H1 (cell line): Measurements from ENCODE around the gene CCDC88A. TPM values are rescaled to one million over a fixed set of nuclear protein-coding genes. Genes with fewer than 3 reads are reported as not detected.

Experiments
- CTCF ChIA-PET: fragments of 300-600 bp; sonication (Branson Sonifier 250); formaldehyde crosslinking; loops from one replicate; lab custom pipeline; 2021; ENCODE audit not compliant: partially characterized antibody; lab: Charles Lee
- POLR2A ChIA-PET: fragments of 300-600 bp; sonication (Branson Sonifier 250); formaldehyde crosslinking; loops from one replicate; lab custom pipeline; 2021; ENCODE audit warnings: inconsistent platforms; ENCODE audit not compliant: partially characterized antibody; lab: Charles Lee
- DNase-seq, 2 experiments: peaks; one replicate each; pipeline versions ENCODE4 v3.0.0 to v3.0.0-alpha.2; 2010 to 2022; ENCODE audit warnings: low spot score in 2 of 2, low read depth in 1 of 2, mixed read lengths in 1 of 2
- FAIRE-seq: peaks from 2 replicates; lab custom pipeline; 2011; peaks lifted over from hg19 to GRCh38; lab: Jason Lieb, UNC
- H2AFZ ChIP-seq: 2 replicates; pipeline ENCODE4 v1.8.1; 2012; ENCODE audit warnings: low read length, inconsistent platforms
- H2AK5ac ChIP-seq: 2 replicates; pipeline ENCODE4 v1.6.1; 2013; ENCODE audit warnings: low read depth, low read length
- H2BK120ac ChIP-seq: replicated peaks from 2 replicates; pipeline ENCODE3; 2013; ENCODE audit warnings: low read depth, low read length, inconsistent platforms
- H2BK12ac ChIP-seq: 2 replicates; pipeline ENCODE4 v1.6.1; 2013; ENCODE audit warnings: low read depth, low read length
- H2BK15ac ChIP-seq: 2 replicates; pipeline ENCODE4 v1.6.1; 2013; ENCODE audit warnings: low read length
- H2BK20ac ChIP-seq: 2 replicates; pipeline ENCODE4 v1.6.1; 2013; ENCODE audit warnings: low read length
- H2BK5ac ChIP-seq: 2 replicates; pipeline ENCODE4 v1.6.1; 2013; ENCODE audit warnings: low read depth, low read length
- H3K14ac ChIP-seq: 2 replicates; pipeline ENCODE4 v1.6.1; 2013; ENCODE audit warnings: inconsistent platforms; ENCODE audit not compliant: insufficient read length
- H3K18ac ChIP-seq: 2 replicates; pipeline ENCODE4 v1.6.1; 2013; ENCODE audit warnings: low read length; ENCODE audit errors: extremely low read depth
- H3K23ac ChIP-seq: 2 replicates; pipeline ENCODE4 v1.6.1; 2013; ENCODE audit warnings: inconsistent platforms; ENCODE audit not compliant: insufficient read length
- H3K23me2 ChIP-seq: 2 replicates; pipeline ENCODE4 v1.6.1; 2013; ENCODE audit warnings: low read depth, low read length
- H3K27ac ChIP-seq: 2 replicates; pipeline ENCODE4 v1.6.1; 2011; ENCODE audit warnings: low read depth, low read length, inconsistent platforms
- H3K27me3 ChIP-seq, 4 experiments: replicated peaks in 1 of 4; 1 replicate in 1 of 4; 2 replicates in 3 of 4; pipeline versions ENCODE4 v1.6.1 to v1.8.1; 2011 to 2013; ENCODE audit warnings: low read length in 3 of 4, mild to moderate bottlenecking in 3 of 4, inconsistent platforms in 2 of 4, mixed read lengths in 2 of 4, moderate library complexity in 1 of 4; ENCODE audit not compliant: control insufficient read depth in 3 of 4, insufficient read depth in 3 of 4; ENCODE audit errors: extremely low read depth in 1 of 4
- H3K36me3 ChIP-seq, 4 experiments: 2 replicates each; pipeline versions ENCODE4 v1.6.1 to v1.8.1; 2011 to 2013; ENCODE audit warnings: mild to moderate bottlenecking in 4 of 4, low read length in 3 of 4, moderate library complexity in 2 of 4, control low read depth in 1 of 4, inconsistent platforms in 1 of 4; ENCODE audit not compliant: insufficient read depth in 4 of 4, control insufficient read depth in 2 of 4
- H3K4ac ChIP-seq: replicated peaks from 2 replicates; pipeline ENCODE3; 2013; ENCODE audit warnings: low read length, low read depth, mixed read lengths, inconsistent platforms; ENCODE audit not compliant: insufficient read length
- H3K4me1 ChIP-seq, 4 experiments: replicated peaks in 1 of 4; 1 replicate in 1 of 4; 2 replicates in 3 of 4; pipeline versions ENCODE4 v1.6.1 to v1.8.1; 2011 to 2013; ENCODE audit warnings: low read length in 3 of 4, inconsistent platforms in 2 of 4, mixed read lengths in 1 of 4; ENCODE audit not compliant: insufficient read depth in 4 of 4, control insufficient read depth in 3 of 4
- H3K4me2 ChIP-seq, 2 experiments: 2 replicates each; pipeline versions ENCODE4 v1.6.1 to v1.8.1; 2011 to 2013; ENCODE audit warnings: low read depth in 2 of 2, low read length in 2 of 2, control low read depth in 1 of 2, inconsistent platforms in 1 of 2, mild to moderate bottlenecking in 1 of 2; ENCODE audit not compliant: insufficient read depth in 1 of 2
- H3K4me3 ChIP-seq, 4 experiments: fragments of 200-600, 300-600 bp in 1 of 4; sonication (generic), shearing (Covaris generic), sonication (Bioruptor Twin) in 1 of 4; 2 replicates each; pipeline versions ENCODE4 v1.5.1 to v1.8.1; 2011 to 2016; ENCODE audit warnings: low read length in 4 of 4, low read depth in 3 of 4, control low read depth in 2 of 4, inconsistent platforms in 2 of 4, mild to moderate bottlenecking in 2 of 4, mixed read lengths in 1 of 4, moderate library complexity in 1 of 4; ENCODE audit not compliant: insufficient read depth in 2 of 4; ENCODE audit errors: extremely low read depth in 1 of 4
- H3K56ac ChIP-seq: replicated peaks from 2 replicates; pipeline ENCODE3; 2013; ENCODE audit warnings: low read depth, mild to moderate bottlenecking, mixed read lengths, low read length, inconsistent platforms; ENCODE audit not compliant: insufficient read length
- H3K79me1 ChIP-seq: 2 replicates; pipeline ENCODE4 v1.6.1; 2013; ENCODE audit warnings: low read depth, low read length, control low read depth
- H3K79me2 ChIP-seq, 2 experiments: 2 replicates each; pipeline versions ENCODE4 v1.6.1 to v1.8.1; 2012 to 2013; ENCODE audit warnings: low read length in 2 of 2, mild to moderate bottlenecking in 2 of 2, inconsistent platforms in 1 of 2; ENCODE audit not compliant: insufficient read depth in 2 of 2, control insufficient read depth in 1 of 2
- H3K9ac ChIP-seq, 4 experiments: replicated peaks in 1 of 4; 1 replicate in 1 of 4; 2 replicates in 3 of 4; pipeline versions ENCODE4 v1.6.1 to v1.8.1; 2011 to 2013; ENCODE audit warnings: low read depth in 3 of 4, low read length in 3 of 4, control low read depth in 2 of 4, mild to moderate bottlenecking in 2 of 4, moderate library complexity in 2 of 4, inconsistent platforms in 1 of 4; ENCODE audit errors: extremely low read depth in 1 of 4
- H3K9me3 ChIP-seq, 2 experiments: 2 replicates each; pipeline versions ENCODE4 v1.6.1 to v1.8.1; 2012 to 2013; ENCODE audit warnings: mild to moderate bottlenecking in 2 of 2, moderate library complexity in 2 of 2, control low read depth in 1 of 2, inconsistent platforms in 1 of 2, low read depth in 1 of 2, low read length in 1 of 2, mixed read lengths in 1 of 2; ENCODE audit not compliant: insufficient read depth in 2 of 2
- H4K20me1 ChIP-seq, 2 experiments: replicated peaks in 1 of 2; 2 replicates each; pipeline versions ENCODE3 to v1.8.1; 2011 to 2013; ENCODE audit warnings: inconsistent platforms in 2 of 2, low read length in 2 of 2, mild to moderate bottlenecking in 1 of 2; ENCODE audit not compliant: insufficient read depth in 2 of 2, control insufficient read depth in 1 of 2
- H4K5ac ChIP-seq: 2 replicates; pipeline ENCODE4 v1.6.1; 2013; ENCODE audit warnings: low read length, low read depth, mixed read lengths, inconsistent platforms; ENCODE audit not compliant: insufficient read length
- H4K8ac ChIP-seq: 2 replicates; pipeline ENCODE4 v1.8.0; 2013; ENCODE audit warnings: mild to moderate bottlenecking, moderate library complexity, low read length, inconsistent platforms; ENCODE audit not compliant: insufficient read depth; ENCODE audit errors: extremely low read depth
- H4K91ac ChIP-seq: replicated peaks from 2 replicates; pipeline ENCODE3; 2013; ENCODE audit warnings: low read length, mixed read lengths, inconsistent platforms; ENCODE audit not compliant: insufficient read length
- GABPA ChIP-seq: IDR thresholded peaks from 2 replicates; pipeline ENCODE4 v1.6.1; 2011; ENCODE audit warnings: mild to moderate bottlenecking, low read length, moderate library complexity, borderline replicate concordance; ENCODE audit not compliant: insufficient read depth
- ZNF274 ChIP-seq: IDR thresholded peaks from 2 replicates; pipeline ENCODE4 v1.7.0; 2012; ENCODE audit warnings: low read length, borderline replicate concordance; ENCODE audit errors: extremely low read depth
- WGBS, 2 experiments: shearing (Covaris generic) in 1 of 2; methylation state at CpG; one replicate each; pipeline versions ENCODE4 v1.1.6 to v1.1.7; 2013 to 2015; ENCODE audit warnings: low lambda C conversion rate in 2 of 2, mixed read lengths in 2 of 2, inconsistent platforms in 1 of 2, low coverage in 1 of 2, missing lambda C conversion rate in 1 of 2; ENCODE audit not compliant: insufficient replicate concordance in 2 of 2, insufficient coverage in 1 of 2, insufficient read length in 1 of 2; ENCODE audit errors: extremely low coverage in 1 of 2, missing lambda C conversion rate in 1 of 2; 5-methylcytosine and 5-hydroxymethylcytosine counted together
- polyA plus RNA-seq, 7 experiments: library from polyadenylated mRNA; depleted of rRNA in 3 of 7; stranded (reverse) in 5 of 7; unstranded in 2 of 7; fragments of >200 nt in 5 of 7; fragments of 200-250 nt in 2 of 7; gene quantifications; 1 replicate in 5 of 7; 2 replicates in 1 of 7; 4 replicates in 1 of 7; pipeline versions ENCODE4 v1.2.1 to v1.2.3, GENCODE V29; 2011 to 2013; ENCODE audit warnings: missing spikeins in 2 of 7, mixed read lengths in 2 of 7
- total RNA-seq: library from RNA; stranded (reverse); fragmentation: NEBNext Ultra II Directional; extraction: Animal tissue kit (Norgen Biotek cat#: 25700); gene quantifications from 2 replicates; pipeline ENCODE4 v1.2.1, GENCODE V29; 2021

The CCDC88A gene
- total and polyA plus RNA-seq, 2 of the 8 experiments (the other 6 are each of a cell fraction or from before 2014, with no cell fraction given): 27.0 to 98.0 TPM

DNA sequence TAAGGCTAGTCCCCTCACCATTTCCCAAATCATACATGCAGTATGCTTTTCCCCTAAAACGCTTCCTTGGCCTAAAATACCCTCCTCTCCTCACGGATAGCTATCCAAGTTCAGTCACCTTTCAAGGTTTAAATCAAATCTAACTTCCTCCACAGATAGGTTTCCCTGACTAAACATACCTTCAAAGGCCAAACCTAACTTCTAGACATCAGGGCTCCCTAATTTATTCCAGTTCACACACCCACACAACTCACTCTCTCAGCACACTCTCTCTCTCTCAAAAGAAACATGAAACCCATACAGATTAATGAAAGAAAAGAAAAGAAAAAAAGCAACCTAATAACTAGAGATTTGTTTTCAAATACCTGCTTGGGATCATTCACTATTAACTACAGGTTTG, 14.5 kb downstream of the CCDC88A start:
- TF ChIP-seq ZNF274 (no peak), GABPA (no peak)
- TF ChIP-seq, all 59 proteins: peak for 0
- Histone ChIP-seq H3K9ac (no peak overlapping the region), H4K8ac (no peak overlapping the region), H3K23me2 (no peaks in the 10 kb centered on the region), H3K79me2 (peaks cover 0 to 44% of the 10 kb centered on the region in 2 experiments; a peak in 2 of 4 replicates), H4K20me1 (peaks cover 1 to 2% of the 10 kb centered on the region in 2 experiments), H2BK5ac (no peak overlapping the region), H4K91ac (no peak overlapping the region), H3K27ac (no peak overlapping the region), H2BK120ac (no peak overlapping the region), H2AK5ac (no peak overlapping the region), H3K23ac (no peak overlapping the region), H2AFZ (no peak overlapping the region), H3K4ac (no peak overlapping the region), H2BK15ac (no peak overlapping the region), H3K4me1 (peaks cover 0 to 8% (median 4%) of the 10 kb centered on the region in 4 experiments; a peak in 4 of 7 replicates), H3K4me3 (no peak overlapping the region), H2BK12ac (no peak overlapping the region), H3K18ac (no peak overlapping the region), H2BK20ac (no peak overlapping the region), H3K4me2 (no peak overlapping the region), H3K27me3 (no peaks in the 10 kb centered on the region), H4K5ac (no peak overlapping the region), H3K36me3 (peaks cover 0 to 4% (median 3%) of the 10 kb centered on the region in 4 experiments; a peak in 1 of 8 replicates), H3K14ac (no peak overlapping the region), H3K9me3 (no peaks in the 10 kb centered on the region), H3K56ac (no peak overlapping the region), H3K79me1 (no peaks in the 10 kb centered on the region; the same call in none of the 2 replicates)
- FAIRE-seq: no peak
- ChIA-PET POLR2A (interaction anchor here (0.6 to 1.0 kb wide), 2 partner anchors 9 to 182 kb away, joined by 3 to 4 read pairs; no protein-coding TSS in a partner anchor), CTCF (no interaction called here)
- WGBS, 2 experiments: 85% methylated on average over 2 of the region's 2 CpGs; no CpG with 5 or more reads in 1 of the 2 experiments
- no peak for DNase-seq
